Neutrophil (primary cell): ENCODE data around the gene PEX5.
A peak's percentile ranks its signal among the peaks of the same experiment; 100 is the strongest.

Source experiments
- H3K27ac ChIP-seq: fragments of 200-600 bp; sonication (generic); 2 replicates; pipeline ENCODE4 v1.5.1; 2016; ENCODE audit warnings: mild to moderate bottlenecking, moderate library complexity
- H3K27me3 ChIP-seq: fragments of 200-600 bp; sonication (generic); 2 replicates; pipeline ENCODE4 v1.6.0; 2016; ENCODE audit warnings: mild to moderate bottlenecking
- H3K36me3 ChIP-seq: fragments of 200-600 bp; sonication (generic); 2 replicates; pipeline ENCODE4 v1.5.1; 2017
- H3K4me1 ChIP-seq, 2 experiments: fragments of 200-600 bp in 1 of 2; sonication (generic) in 1 of 2; 1 replicate in 1 of 2; 2 replicates in 1 of 2; pipeline versions ENCODE4 v1.5.1 to v1.6.1; 2013 to 2016; ENCODE audit warnings: low read depth in 1 of 2, low read length in 1 of 2, mild to moderate bottlenecking in 1 of 2, moderate library complexity in 1 of 2; ENCODE audit not compliant: control insufficient read depth in 1 of 2, insufficient read depth in 1 of 2
- H3K4me3 ChIP-seq, 2 experiments: fragments of 200-600 bp in 1 of 2; sonication (generic) in 1 of 2; 1 replicate in 1 of 2; 2 replicates in 1 of 2; pipeline ENCODE4 v1.5.1; 2013 to 2016; ENCODE audit warnings: low read depth in 1 of 2, low read length in 1 of 2, mild to moderate bottlenecking in 1 of 2, moderate library complexity in 1 of 2
- H3K9me3 ChIP-seq: fragments of 200-600 bp; sonication (generic); 2 replicates; pipeline ENCODE4 v1.5.1; 2016
- CTCF ChIP-seq: fragments of 200-600 bp; sonication (generic); IDR thresholded peaks from 2 replicates; pipeline ENCODE4 v1.5.1; 2016; ENCODE audit warnings: antibody characterized with exemption

PEX5 gene

GRCh38 chr12:7217475-7218069 lies 28.1 kb downstream of the PEX5 start:
- no peaks in the 10 kb centered on the region for H3K4me1 ChIP-seq

GRCh38 chr12:7219599-7220243 lies 30.2 kb downstream of the PEX5 start:
- peak; percentile 79 for TF ChIP-seq CTCF
- H3K27me3 ChIP-seq, result peaks cover 6% of the 10 kb centered on the region
- H3K9me3 ChIP-seq, result no peaks in the 10 kb centered on the region
- H3K4me1 ChIP-seq, result no peaks in the 10 kb centered on the region
- no peak overlapping the region for H3K27ac ChIP-seq
- H3K36me3 ChIP-seq, result no peaks in the 10 kb centered on the region
- no peak overlapping the region for H3K4me3 ChIP-seq

More at GRCh38 chr12:7217475-7218069, 28.1 kb downstream of the PEX5 start:
- H3K27me3 ChIP-seq, result peaks cover 6% of the 10 kb centered on the region
- no peaks in the 10 kb centered on the region for H3K36me3 ChIP-seq
- no peaks in the 10 kb centered on the region for H3K9me3 ChIP-seq
- TF ChIP-seq CTCF, result no peak
- no peak overlapping the region for H3K4me3 ChIP-seq
- no peak overlapping the region for H3K27ac ChIP-seq

GRCh38 chr12:7221486-7221885 lies 32.0 kb downstream of the PEX5 start:
- no peak overlapping the region for H3K4me3 ChIP-seq
- no peak overlapping the region for H3K27ac ChIP-seq
- H3K4me1 ChIP-seq, result no peaks in the 10 kb centered on the region
- TF ChIP-seq CTCF, result no peak
- peaks cover 6% of the 10 kb centered on the region for H3K27me3 ChIP-seq
- no peaks in the 10 kb centered on the region for H3K9me3 ChIP-seq
- no peaks in the 10 kb centered on the region for H3K36me3 ChIP-seq

- Histone ChIP-seq H3K4me1 (no peaks in the 10 kb centered on the region), H3K9me3 (no peaks in the 10 kb centered on the region), H3K27me3 (no peaks in the 10 kb centered on the region), H3K4me3 (no peak overlapping the region), H3K36me3 (no peaks in the 10 kb centered on the region), H3K27ac (no peak overlapping the region)
- no peak for TF ChIP-seq CTCF
These were observed 40.3 kb downstream of the PEX5 start for GRCh38 chr12:7229741-7230140.

GRCh38 chr12:7241404-7242005 lies 52.0 kb downstream of the PEX5 start:
- Histone ChIP-seq H3K9me3 (no peaks in the 10 kb centered on the region), H3K27ac (no peak overlapping the region), H3K4me1 (no peaks in the 10 kb centered on the region), H3K27me3 (peaks cover 17% of the 10 kb centered on the region), H3K4me3 (no peak overlapping the region), H3K36me3 (no peaks in the 10 kb centered on the region)
- no peak for TF ChIP-seq CTCF
